AG04449 (cell line): ENCODE measurements around the gene RNPS1.
"Not testable (repeated sequence)": the region's sequence is repeated elsewhere in the genome, so short reads cannot be mapped to it uniquely, and the experiment has no call there.

Source experiments
- CTCF ChIA-PET: fragments of 350-600 bp; formaldehyde crosslinking; extraction: SDS; loops from one replicate; lab custom pipeline; 2021; ENCODE audit warnings: antibody characterized with exemption; lab: Yijun Ruan, JAX
- POLR2A ChIA-PET: fragments of 400-600, 350-600 bp; formaldehyde crosslinking; extraction: SDS; loops from one replicate; lab custom pipeline; 2020; ENCODE audit warnings: antibody characterized with exemption, inconsistent platforms; lab: Yijun Ruan, JAX
- DNase-seq: peaks from one replicate; pipeline ENCODE4 v3.0.0-alpha.2; 2010; ENCODE audit warnings: low read depth, low spot score
- H3K4me3 ChIP-seq: 2 replicates; pipeline ENCODE4 v1.5.1; 2011; ENCODE audit warnings: low read depth, mild to moderate bottlenecking, control low read depth, low read length
- TF ChIP-seq, protein P1 (sequence below): IDR thresholded peaks from one replicate; pipeline ENCODE4 v1.5.1; 2011; ENCODE audit warnings: mild to moderate bottlenecking, moderate library complexity, low read length, control low read depth, inconsistent platforms; ENCODE audit not compliant: insufficient read depth; ENCODE audit errors: missing control alignments

The RNPS1 gene

DNA sequence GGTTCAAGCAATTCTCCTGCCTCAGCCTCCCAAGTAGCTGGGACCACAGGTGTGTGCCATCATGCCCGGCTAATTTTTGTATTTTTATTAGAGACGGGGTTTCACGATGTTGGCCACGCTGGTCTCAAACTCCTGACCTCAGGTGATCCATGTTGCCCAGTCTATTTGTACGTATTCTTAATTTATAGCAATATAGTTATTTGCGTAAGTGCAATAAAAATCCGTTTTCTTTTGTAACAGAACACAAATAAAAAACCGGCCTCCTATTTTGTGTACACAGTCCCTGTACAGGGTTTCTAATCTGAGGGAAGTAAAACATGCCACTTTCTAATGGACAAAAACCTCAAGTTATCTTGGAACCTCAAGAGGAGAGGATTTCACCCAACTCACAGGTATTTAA lies 7.7 kb downstream of the RNPS1 start:
- ChIA-PET POLR2A (interaction anchor here (2.1 kb wide), 1 partner anchor 9 kb away, joined by 6 read pairs; the partner anchor contains the start of gene ECI1), CTCF (no interaction called here)
- DNase-seq: no peak
- H3K4me3 ChIP-seq: no peak overlapping the region
- TF ChIP-seq, protein P1, sequence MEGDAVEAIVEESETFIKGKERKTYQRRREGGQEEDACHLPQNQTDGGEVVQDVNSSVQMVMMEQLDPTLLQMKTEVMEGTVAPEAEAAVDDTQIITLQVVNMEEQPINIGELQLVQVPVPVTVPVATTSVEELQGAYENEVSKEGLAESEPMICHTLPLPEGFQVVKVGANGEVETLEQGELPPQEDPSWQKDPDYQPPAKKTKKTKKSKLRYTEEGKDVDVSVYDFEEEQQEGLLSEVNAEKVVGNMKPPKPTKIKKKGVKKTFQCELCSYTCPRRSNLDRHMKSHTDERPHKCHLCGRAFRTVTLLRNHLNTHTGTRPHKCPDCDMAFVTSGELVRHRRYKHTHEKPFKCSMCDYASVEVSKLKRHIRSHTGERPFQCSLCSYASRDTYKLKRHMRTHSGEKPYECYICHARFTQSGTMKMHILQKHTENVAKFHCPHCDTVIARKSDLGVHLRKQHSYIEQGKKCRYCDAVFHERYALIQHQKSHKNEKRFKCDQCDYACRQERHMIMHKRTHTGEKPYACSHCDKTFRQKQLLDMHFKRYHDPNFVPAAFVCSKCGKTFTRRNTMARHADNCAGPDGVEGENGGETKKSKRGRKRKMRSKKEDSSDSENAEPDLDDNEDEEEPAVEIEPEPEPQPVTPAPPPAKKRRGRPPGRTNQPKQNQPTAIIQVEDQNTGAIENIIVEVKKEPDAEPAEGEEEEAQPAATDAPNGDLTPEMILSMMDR: no peak

DNA sequence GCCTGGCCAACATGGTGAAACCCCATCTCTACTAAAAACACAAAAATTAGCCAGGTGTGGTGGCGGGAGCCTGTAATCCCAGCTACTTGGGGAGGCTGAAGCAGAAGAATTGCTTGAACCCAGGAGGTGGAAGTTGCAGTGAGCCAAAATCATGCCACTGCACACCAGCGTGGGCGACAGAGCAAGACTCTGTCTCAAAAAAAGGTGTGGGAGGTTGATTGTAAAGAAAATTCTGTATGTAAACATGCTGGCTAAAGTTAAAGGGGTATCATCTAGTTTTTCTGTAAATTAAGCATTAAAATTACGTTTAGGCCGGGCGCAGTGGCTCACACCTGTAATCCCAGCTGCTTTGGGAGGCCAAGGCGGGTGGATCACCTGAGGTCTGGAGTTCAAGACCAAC lies 9.4 kb downstream of the RNPS1 start:
- CTCF ChIA-PET: interaction anchor here (1.0 to 1.6 kb wide), 2 partner anchors 11 to 243 kb away, joined by 3 to 4 read pairs; no protein-coding TSS in a partner anchor
- POLR2A ChIA-PET: interaction anchor here (0.6 kb wide), 1 partner anchor 20 kb away, joined by 3 read pairs; no protein-coding TSS in a partner anchor

DNA sequence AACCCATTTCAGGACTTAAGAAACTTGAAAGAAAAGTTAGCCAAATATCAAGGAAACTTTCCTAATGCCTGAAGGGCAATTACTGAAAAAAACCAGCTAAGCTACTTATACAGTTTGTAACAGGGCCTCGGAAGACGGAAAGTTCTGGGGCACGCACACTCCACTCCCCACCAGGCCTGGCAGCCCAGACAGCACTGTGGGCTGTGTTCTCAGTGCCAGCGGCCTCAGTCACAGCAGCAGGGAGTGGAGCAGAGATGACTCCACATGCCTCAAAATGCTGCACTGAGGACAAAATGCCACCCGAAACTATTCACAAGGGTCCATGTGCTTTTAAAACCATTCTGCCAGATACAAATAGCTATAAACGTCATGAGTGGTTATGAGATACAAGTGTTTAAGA lies 10.2 kb downstream of the RNPS1 start:
- POLR2A ChIA-PET: no interaction called here
- H3K4me3 ChIP-seq: no peak overlapping the region
- CTCF ChIA-PET: interaction anchor here (1.0 to 1.6 kb wide), 3 partner anchors 9 to 244 kb away, joined by 3 to 4 read pairs (median 3); no protein-coding TSS in a partner anchor
- DNase-seq: no peak
- TF ChIP-seq, protein P1: no peak

More for the DNA sequence above, 9.4 kb downstream of the RNPS1 start:
- not testable (repeated sequence) for DNase-seq, H3K4me3 ChIP-seq

DNA sequence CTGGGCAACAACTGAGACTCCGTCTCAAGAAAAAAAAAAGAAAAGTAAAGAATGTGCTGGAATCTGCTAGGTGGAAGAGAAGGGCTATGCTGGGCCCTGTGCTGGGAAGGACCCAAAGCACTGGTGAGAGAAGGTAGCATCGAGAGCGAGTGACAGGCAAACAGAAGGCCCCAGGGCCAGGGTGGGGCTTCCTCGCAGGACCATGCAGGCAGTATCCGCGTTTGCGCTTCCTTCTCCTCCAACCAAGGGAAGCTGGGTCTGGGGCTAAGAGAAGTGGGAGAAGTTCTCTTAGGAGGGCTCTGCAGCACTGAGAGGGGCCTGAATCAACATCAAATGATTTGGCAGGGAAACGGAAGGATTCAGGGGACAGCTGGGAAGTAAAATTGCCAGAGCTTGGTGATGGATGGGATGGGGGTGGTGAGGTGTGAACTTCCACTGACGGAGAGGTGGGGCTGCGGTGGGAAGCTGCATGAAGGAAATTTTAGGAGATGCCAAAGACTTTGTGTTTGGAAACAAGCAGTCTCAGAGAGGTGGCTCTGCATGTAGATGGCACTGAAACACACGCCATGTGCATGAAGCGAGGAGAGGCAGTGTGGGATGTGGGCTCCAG lies 11.3 kb downstream of the RNPS1 start:
- TF ChIP-seq, protein P1: no peak
- H3K4me3 ChIP-seq: no peak overlapping the region
- ChIA-PET CTCF (interaction anchor here (1.2 kb wide), 1 partner anchor 10 kb away, joined by 3 read pairs; no protein-coding TSS in a partner anchor), POLR2A (no interaction called here)
- DNase-seq: no peak

DNA sequence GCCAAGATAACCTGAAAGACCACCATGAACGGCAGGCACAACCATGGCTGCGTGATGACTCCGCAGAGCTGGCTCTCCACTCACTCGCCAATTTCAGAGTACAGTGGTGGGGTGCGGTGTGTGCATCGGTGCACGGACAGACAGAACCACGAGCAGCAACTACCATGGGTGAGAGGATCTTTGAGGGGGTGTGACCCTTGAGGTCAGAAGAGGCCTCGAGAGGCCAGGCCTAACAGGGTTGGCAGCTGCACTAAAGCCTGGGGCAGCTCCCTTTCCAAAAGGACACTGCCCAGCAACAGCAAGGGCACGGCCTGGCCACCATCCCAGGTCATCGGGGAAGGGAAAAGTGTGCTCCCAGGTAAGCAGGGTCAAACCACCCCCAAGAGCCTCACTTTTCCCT lies 14.6 kb downstream of the RNPS1 start:
- DNase-seq: no peak
- no peak overlapping the region for H3K4me3 ChIP-seq
- CTCF ChIA-PET: interaction anchor here (0.6 to 6.1 kb wide), 2 partner anchors 11 to 131 kb away, joined by 4 to 44 read pairs; no protein-coding TSS in a partner anchor
- TF ChIP-seq, protein P1: no peak
- POLR2A ChIA-PET: interaction anchor here (0.7 kb wide), 1 partner anchor 48 kb away, joined by 3 read pairs; the partner anchor contains the start of gene MLST8

DNA sequence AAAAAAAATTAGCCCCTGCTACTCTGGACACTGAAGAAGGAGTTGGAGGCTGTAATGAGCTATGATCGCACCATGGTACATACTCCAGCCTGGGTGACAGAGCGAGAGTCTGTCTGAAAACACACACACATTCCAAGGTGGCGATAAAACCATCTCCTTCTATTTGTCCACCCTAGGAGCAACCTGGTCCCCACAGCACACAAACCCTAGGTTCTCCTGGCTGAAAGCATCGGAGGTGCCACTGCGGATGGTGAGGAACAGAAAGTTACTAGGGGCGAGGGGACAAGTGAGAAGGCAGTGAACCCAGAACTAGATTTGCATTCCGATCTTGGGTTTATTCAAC lies 15.1 kb downstream of the RNPS1 start:
- TF ChIP-seq, protein P1: no peak
- H3K4me3 ChIP-seq: no peak overlapping the region
- ChIA-PET CTCF (interaction anchor here (0.6 to 6.1 kb wide), 2 partner anchors 11 to 131 kb away, joined by 4 to 44 read pairs; no protein-coding TSS in a partner anchor), POLR2A (interaction anchor here (0.7 kb wide), 1 partner anchor 47 kb away, joined by 3 read pairs; the partner anchor contains the start of gene MLST8)
- no peak for DNase-seq
